GM21717 (cell line): Measurements from ENCODE around the gene PTDSS2.
"Not testable (repeated sequence)": the region's sequence is repeated elsewhere in the genome, so short reads cannot be mapped to it uniquely, and the experiment has no call there.

ENCODE experiments used
- ATAC-seq: cut with Tn5 transposase; IDR thresholded peaks from one replicate; pipeline ENCODE4 v1.9.1; 2021; ENCODE audit warnings: mild to moderate bottlenecking, moderate library complexity; ENCODE audit not compliant: unreplicated experiment

PTDSS2 gene

GRCh38 chr11:429931-430456 is 20.1 kb upstream of the PTDSS2 start:
- no peak for ATAC-seq

GRCh38 chr11:431921-432320 is 18.2 kb upstream of the PTDSS2 start:
- ATAC-seq, result no peak

- no peak for ATAC-seq
Observed at GRCh38 chr11:432501-433100, 17.5 kb upstream of the PTDSS2 start.

- no peak for ATAC-seq
Observed at GRCh38 chr11:433111-433510, 17.0 kb upstream of the PTDSS2 start.

- no peak for ATAC-seq
Observed at GRCh38 chr11:433641-434040, 16.4 kb upstream of the PTDSS2 start.

- no peak for ATAC-seq
Observed at GRCh38 chr11:434496-434895, 15.6 kb upstream of the PTDSS2 start.

- ATAC-seq, result not testable (repeated sequence)
Observed at GRCh38 chr11:434999-435740, 14.9 kb upstream of the PTDSS2 start.

- ATAC-seq, result no peak
Observed at GRCh38 chr11:437228-437870, 12.7 kb upstream of the PTDSS2 start.

GRCh38 chr11:438101-438844 is 11.8 kb upstream of the PTDSS2 start:
- ATAC-seq, result no peak

- no peak for ATAC-seq
Observed at GRCh38 chr11:439315-440064, 10.6 kb upstream of the PTDSS2 start.

- no peak for ATAC-seq
Observed at GRCh38 chr11:440065-441042, 9.7 kb upstream of the PTDSS2 start.

GRCh38 chr11:441043-441417 is 9.0 kb upstream of the PTDSS2 start:
- no peak for ATAC-seq

- ATAC-seq, result peak; percentile 40
Observed at GRCh38 chr11:441418-442274, 8.4 kb upstream of the PTDSS2 start, which contains the start of gene ANO9. Gene ANO9 (minus strand): TSS chr11:442011. CDS start chr11:441926, 85 bp downstream.

GRCh38 chr11:442611-443081 is 7.4 kb upstream of the PTDSS2 start:
- no peak for ATAC-seq

GRCh38 chr11:443542-444199 is 6.4 kb upstream of the PTDSS2 start:
- ATAC-seq, result no peak

- ATAC-seq, result no peak
Observed at GRCh38 chr11:444396-445144, 5.5 kb upstream of the PTDSS2 start.
